Measurements from ENCODE around the gene GPN2.
A peak's percentile ranks its signal among the peaks of the same experiment; 100 is the strongest.

Gene GPN2

GRCh38 chr1:26826261-26827105 is 63.6 kb downstream of the GPN2 start, which contains the start of gene ZDHHC18:
Gene ZDHHC18, plus strand, starts transcription at chr1:26826688. Its CDS starts 117 bp downstream, at chr1:26826805.
- TF ChIP-seq ZNF70 (CRISPR knock-in tag; IDR thresholded peaks at IDR 0.05) (no peak), GLIS3 (CRISPR knock-in tag; IDR thresholded peaks at IDR 0.05) (no peak), SNAI2 (CRISPR knock-in tag; IDR thresholded peaks at IDR 0.05) (0 out of 2 replicates have a peak, but pooled peaks have one; percentile 16)
- ATAC-seq = peak; percentile 81

All from SK-N-SH treated with all-trans-retinoic acid at 6 μM for 48 hours (cell line).